Cardiac septum (tissue), 1 donor: ENCODE measurements around the gene POTED. TPM values are rescaled to one million over a fixed set of nuclear protein-coding genes. Genes with fewer than 3 reads are reported as not detected.
"Not testable (repeated sequence)": the region's sequence is repeated elsewhere in the genome, so short reads cannot be mapped to it uniquely, and the experiment has no call there.

Experiments used
- DNase-seq: peaks from one replicate; pipeline ENCODE4 v3.0.0-alpha.2; 2020; ENCODE audit warnings: low spot score
- intact Hi-C: fragments of 100-400 bp; cut with DNase I; formaldehyde crosslinking; loops from one replicate; pipeline ENCODE4 v1.14.0; 2022
- long read RNA-seq: library from polyadenylated mRNA; unstranded; transcript quantifications from one replicate; pipeline ENCODE4 v2.0.0, GENCODE V29; 2021
- microRNA-seq: library from miRNA; unstranded; fragments of <30 nt; microRNA quantifications from one replicate; pipeline ENCODE4 v1.2.0, GENCODE V29; 2020
- total RNA-seq: library from RNA; stranded (reverse); fragmentation: NEBNext Ultra II Directional; extraction: Animal tissue kit (Norgen Biotek cat#: 25700); gene quantifications from one replicate; pipeline ENCODE4 v1.2.1, GENCODE V29; 2021
- donor health status: DM: no; HTN: no; CAD: no.

The POTED gene
- total RNA-seq, result not detected
- long read RNA-seq, result 0 reads

DNA sequence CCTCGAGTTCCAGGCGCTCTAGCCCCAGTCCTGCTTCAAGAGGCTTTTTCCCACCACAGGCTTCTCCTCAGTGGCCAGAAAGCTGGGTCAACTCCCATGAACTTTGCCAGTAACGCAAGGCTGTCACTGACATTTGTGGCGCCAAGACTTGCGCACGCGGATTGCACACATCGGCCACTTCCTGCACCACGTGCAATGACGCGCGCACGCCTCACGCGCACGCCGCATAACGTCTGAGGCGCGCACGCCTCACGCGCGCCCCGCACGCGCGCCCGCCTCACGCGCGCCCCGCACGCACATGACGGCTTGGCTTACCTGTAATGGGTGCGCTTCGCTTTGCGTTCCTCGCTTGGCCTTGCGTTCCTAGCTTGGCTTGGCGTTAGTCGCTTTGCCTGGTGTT is at the start of gene POTED:
TSS of gene POTED (plus strand) at position 301 of the 400 bp plus-strand sequence. CDS start 452 bp downstream, outside the sequence.
- DNase-seq, intact Hi-C loops: not testable (repeated sequence)

DNA sequence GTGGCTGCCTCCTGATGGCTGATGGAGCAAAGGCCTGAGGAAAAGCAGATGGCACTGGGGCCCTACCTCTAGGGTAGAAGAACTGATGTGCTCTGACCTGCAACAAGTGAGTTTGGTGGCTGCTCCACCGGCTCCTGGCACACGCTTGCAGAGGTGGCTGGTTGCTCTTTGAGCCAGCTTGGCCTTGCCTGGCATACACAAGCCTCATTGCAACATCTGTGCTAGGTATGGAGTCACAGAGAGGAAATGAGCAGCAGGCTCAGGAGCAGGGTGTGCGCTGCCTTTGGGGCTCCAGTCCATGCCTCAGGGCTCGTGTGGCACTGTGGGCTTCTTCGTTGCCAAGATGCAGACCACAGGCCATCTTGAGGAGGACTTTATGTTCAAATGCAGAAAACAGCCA is 40.5 kb downstream of the POTED start:
- DNase-seq, intact Hi-C loops: not testable (repeated sequence)

DNA sequence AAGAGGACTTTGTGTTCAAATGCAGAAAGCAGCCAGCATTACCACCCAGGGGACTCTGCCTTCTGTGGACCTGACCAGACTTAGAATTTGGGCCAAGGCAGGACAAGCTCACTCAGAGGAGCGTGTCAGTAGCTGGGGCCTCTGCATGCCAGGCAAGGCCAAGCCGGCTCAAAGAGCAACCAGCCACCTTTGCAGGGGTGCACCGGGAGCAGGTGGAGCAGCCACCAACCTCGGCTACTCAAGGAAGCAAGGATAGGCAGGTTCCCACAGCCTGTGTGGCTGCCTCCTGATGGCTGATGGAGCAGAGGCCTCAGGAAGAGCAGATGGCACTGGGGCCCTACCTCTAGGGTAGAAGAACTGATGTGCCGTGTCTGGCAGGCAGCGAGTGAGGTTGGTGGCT is 42.2 kb downstream of the POTED start:
- DNase-seq, result not testable (repeated sequence)

More for the DNA sequence above, 42.2 kb downstream of the POTED start:
- intact Hi-C loops, result not testable (repeated sequence)

Small RNA genes within 50 kb of the gene (microRNA-seq; reads per million reads assigned to microRNA genes)
- gene MIR3118-1, result not detected
